Measurements from ENCODE around the gene ATCAY.
"Not testable (repeated sequence)": the region's sequence is repeated elsewhere in the genome, so short reads cannot be mapped to it uniquely, and the experiment has no call there.

ATCAY gene

DNA sequence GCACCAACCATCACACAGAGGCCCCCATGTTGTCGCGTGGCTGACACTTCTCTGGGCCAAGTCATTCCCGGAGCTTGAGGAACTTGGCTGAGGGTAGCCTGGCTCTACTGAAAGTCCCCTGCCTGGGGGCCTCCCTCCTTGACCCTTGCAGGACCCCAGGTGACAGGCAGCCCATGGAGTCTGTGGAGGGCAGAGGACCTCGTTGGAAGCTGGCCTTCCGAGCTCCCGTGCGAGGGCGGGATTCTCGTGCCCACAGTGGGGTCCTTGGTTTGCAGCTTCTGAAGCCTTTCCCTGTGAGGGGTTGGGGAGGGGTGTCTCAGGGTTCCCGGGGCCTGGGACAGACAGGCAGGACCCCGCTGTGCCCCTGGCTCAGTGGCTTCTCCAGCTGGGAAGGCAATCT lies 68.8 kb downstream of the ATCAY start:
- DNase-seq (ENCODE audit: low read depth) = no peak

DNA sequence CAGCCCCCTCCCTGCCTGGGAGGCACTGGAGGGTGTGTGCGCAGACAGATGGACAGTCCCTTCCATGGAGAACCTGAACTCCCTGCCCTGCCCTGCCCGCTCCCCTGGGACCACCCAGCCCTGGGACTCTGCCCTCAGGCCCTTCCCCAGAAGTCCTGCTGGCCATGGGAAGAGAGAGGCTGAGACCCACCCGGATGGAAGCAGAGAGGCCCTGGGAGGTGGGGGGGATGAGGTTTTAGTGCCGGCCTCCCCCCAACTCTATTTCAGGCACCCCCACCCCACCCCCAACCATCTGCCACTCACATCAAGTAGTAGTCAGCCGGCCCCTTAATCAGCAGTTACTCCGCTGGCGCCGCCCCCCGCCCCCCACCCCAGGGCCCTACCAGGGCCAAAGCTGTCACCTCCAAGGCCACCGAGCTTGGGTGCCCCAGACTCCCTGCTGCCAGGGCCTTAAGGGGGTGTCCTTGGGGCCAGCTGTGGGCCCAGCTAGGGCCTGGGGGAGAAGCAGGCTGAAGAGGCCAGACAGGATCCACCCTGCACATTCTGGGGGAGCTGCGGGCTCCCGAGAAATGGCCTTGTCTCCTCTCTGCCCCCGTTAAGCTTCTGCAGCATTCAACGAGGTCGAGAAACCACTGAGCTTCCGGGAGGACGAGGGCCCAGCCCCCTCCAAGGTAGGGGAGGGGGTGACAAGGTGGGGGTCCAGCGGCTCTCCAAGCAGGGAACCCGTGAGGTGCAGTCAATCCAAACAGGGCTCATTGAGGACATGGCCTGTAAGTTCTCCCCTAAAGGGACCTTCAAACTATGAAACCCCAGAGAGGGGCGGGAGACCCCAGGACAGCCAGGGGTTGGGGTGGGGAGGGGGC lies 69.7 kb downstream of the ATCAY start:
- DNase-seq (ENCODE audit: low read depth) = peak; percentile 64

DNA sequence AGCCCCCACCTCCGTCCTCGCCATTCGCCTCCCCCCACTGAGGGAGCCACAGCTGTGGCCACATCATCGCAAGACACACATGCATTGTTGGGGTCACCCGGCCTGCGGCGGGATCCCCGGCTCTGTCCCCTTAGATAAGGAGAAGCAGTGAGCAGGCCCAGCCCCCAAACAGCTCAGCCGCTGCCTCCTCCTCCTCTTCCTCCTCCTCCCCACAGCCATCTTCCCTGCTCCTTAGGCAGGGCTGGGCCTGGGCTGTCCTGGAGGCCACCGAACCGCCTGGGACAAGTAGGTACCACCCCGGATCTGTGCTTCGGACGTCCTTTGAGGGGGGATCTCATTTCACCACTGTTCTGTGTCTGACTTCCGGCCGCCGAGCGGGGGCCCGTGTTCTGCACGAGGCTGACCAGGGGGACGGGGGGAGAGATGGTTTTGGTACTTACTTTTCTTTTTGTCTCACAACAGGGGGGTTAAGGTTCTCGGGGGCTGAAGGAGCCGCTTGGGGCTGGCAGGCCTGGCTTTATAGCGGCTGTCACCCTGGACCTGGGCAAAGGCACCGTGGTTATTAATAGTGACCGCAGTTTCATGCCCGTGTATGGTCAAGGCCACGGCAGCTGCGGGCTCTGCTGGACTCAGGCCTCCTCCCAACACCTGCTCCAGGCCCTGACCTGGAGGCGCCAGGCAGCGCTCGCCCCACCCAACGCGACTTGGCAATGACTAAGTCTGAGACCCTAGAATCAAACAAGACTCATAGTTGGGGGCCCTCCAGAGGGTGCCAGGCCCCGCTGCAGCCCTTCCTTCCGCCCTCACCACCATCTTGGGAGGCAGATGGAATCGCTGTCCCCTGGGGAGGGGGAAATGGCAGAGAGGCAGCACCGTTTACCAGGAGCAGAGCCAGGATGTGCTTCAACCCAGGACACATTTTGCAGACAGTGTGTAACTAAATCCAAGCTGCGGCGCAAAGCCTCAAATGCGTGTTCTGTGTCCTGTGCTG lies 70.7 kb downstream of the ATCAY start:
- peak; percentile 92 for DNase-seq (ENCODE audit: low read depth)

DNA sequence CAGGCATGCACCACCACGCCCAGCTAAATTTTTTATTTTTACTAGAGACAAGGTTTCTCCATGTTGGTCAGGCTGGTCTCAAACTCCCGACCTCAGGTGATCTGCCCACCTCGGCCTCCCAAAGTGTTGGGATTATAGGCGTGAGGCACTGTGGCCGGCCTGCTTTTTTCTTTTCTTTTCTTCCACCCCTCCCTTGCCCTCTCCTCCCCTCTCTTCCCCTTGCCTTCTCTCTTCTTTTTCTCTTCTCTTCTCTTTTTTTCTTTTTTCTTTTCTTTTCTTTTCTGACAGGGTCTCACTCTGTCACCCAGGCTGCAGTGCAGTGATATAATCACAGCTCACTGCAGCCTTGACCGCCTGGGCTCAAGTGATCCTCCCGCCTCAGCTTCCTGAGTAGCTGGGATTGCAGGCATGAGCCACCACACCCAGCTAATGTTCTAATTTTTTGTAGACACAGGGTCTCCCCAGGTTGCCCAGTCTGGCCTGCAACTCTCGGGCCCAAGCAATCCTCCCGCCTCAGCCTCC lies 72.3 kb downstream of the ATCAY start:
- DNase-seq (ENCODE audit: low read depth) = not testable (repeated sequence)

DNA sequence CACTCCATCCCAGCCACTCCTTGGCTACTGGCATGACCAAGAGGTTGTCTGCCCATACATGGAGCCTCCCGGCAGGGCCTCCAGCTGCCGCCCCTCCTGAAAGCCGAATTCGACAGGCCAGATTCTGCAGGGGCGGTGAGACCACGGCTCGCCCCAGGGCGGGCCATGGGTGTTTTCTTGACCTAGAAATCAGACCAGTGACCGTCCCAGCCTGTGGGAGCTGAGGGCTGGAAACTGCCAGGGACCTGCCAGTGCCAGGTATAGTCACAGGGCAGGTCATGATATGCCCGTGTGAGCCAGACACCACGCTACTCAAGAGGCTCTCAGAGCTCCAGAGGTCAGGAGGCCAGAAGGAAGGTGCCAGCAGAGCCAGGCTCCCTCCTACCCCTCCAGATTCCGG lies 73.6 kb downstream of the ATCAY start:
- no peak for DNase-seq (ENCODE audit: low read depth)

DNA sequence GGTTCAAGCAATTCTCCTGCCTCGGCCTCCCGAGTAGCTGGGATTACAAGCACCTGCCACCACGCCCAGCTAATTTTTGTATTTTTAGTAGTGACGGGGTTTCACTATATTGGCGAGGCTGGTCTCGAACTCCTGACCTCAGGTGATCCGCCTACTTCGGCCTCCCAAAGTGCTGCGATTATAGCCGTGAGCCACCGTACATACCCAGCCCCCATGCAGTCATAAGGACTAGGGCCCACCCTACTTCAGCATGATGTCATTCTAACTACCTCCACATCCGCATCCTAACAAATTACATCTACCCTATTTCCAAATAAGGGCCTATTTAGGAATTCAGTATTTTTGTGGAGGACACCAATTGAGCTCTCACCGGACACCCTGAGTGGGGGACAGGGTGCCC lies 74.8 kb downstream of the ATCAY start:
- not testable (repeated sequence) for DNase-seq (ENCODE audit: low read depth)

DNA sequence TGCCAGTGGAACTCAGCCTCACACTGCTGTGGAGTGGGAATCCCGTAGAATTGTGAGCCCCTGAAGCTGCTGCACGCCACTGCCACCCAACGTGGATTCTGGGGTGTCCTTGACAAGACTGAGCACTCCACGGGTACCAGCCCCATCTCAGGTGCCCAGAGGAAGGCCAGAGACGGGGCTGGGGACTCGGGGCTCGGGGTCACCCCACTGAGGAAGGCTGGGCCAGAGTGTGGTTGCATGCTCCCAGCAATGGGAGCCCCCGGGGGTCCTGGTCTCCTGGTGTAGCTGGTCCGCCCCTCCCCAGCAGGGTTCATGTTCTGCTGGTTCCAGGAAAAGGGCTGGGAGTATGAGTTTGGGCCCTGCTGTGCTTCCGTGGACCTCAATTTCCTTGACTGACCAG lies 75.2 kb downstream of the ATCAY start:
- no peak for DNase-seq (ENCODE audit: low read depth)

DNA sequence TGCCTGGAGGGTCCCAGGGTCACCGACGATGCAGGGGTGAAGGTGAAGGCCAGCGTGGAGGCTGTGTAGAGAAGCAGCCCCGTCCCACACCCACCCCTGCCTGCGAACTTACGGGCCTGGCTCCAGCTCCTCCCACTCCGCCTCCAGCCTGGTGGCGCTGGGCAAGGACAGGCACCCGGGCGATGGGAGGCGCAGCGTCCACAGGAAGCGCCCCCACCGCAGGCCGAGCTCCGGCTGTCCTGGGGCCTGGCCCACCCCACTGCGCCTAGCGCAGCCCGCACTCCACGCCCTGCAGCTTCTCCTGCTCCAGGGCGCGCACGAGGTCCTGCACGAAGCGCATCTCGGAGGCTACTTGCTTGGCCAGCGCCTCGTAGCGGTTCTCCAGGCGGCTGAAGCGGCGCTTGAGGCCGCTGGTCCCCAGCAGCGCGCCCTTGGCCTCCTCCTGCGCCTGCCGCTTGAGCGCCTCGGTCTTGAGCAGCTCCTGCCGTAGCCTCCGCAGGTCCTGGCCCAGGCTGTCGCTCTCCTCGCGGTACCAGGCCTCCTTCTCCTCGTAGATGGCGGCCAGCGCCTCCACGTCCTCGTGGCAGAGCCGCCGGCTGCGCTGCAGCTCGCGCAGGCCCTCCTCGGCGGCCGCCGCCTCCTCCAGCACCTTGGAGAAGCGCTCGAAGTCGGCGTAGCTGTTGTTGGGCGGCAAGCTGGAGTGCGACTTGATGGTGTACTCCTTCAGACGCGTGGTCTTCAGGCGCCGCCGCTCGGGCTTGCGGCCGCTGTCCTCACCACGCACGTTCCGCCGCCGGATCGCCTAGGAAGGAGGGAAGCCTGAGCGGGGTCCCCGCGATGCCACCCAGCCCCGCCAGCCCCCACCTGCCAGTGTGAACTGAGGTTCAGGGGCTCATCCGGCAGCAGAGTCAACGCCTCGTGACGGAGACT lies 78.6 kb downstream of the ATCAY start:
- no peak for DNase-seq (ENCODE audit: low read depth)

DNA sequence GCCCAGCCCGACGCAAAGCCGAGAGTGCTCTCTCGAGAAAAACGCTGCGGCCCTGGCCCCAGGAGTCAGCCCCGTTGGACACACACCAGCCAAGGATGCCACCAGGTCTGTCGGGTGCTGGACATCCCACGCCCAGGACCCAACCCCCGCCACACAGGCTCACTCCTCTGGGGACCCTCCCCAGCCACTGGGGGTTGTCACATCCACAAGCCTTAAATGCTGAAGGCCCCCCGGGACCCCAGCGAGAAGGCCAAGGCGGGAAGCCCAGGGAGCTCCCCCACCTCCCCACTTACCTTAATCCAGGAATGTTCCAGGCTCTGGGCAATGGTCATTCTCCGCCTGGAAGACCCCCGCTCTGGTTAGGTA lies 79.3 kb downstream of the ATCAY start:
- DNase-seq (ENCODE audit: low read depth) = no peak

DNA sequence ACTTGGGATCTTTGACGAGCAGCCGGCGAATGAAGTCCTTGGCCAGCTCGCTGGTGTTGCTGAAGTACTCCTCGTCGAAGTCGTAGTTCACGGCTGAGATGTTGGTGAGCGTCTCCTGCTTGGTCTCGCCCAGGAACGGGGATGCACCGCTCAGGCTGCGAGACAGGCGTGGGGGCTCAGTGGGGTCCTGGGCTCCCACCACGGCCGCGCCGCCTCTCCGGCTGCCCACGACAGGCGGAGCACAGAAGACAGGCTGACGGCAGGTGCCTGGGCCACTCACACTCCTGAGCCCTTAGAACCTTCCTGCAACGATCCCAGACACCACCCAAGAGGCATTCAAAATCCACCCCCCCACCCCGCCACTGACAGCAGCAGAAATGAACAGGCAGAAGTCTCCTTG lies 80.5 kb downstream of the ATCAY start:
- DNase-seq (ENCODE audit: low read depth) = no peak

DNA sequence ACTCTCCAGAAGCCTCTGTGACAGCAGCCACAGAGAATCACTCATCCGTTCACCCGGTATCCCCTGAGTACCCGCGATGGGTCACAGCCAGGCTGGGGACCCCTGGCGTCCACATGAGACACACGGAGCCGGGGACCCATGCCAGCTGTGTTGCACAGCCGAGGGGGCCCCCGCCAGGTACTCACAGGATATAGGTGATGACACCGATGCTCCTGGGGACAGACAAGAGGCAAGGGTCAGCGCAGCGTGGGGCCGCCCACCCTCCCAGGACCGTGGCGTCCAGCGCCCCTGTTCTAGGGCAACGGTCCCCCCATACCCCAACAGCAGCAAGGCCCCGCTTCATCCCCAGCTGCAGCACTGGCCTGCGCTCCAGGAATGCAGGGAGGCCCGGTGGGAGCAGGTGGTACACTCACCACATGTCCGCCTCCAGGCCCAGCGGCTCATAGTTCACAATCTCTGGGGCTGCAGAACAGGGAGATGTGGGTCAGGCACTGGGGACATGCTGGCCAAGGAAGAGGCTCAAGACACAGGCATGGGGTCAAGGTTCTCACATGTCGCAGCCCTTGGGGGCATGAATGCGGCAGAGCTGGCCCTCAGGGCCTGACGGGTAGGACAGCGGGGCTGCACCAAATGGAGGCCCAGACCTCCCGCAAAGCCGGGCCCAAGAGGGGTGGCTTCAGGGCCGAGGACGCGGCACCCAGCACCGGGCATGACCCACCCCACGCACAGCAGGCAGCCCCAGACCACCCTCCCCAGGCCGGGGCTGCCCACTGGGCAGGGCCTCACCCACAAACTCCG lies 83.2 kb downstream of the ATCAY start:
- no peak for DNase-seq (ENCODE audit: low read depth)

DNA sequence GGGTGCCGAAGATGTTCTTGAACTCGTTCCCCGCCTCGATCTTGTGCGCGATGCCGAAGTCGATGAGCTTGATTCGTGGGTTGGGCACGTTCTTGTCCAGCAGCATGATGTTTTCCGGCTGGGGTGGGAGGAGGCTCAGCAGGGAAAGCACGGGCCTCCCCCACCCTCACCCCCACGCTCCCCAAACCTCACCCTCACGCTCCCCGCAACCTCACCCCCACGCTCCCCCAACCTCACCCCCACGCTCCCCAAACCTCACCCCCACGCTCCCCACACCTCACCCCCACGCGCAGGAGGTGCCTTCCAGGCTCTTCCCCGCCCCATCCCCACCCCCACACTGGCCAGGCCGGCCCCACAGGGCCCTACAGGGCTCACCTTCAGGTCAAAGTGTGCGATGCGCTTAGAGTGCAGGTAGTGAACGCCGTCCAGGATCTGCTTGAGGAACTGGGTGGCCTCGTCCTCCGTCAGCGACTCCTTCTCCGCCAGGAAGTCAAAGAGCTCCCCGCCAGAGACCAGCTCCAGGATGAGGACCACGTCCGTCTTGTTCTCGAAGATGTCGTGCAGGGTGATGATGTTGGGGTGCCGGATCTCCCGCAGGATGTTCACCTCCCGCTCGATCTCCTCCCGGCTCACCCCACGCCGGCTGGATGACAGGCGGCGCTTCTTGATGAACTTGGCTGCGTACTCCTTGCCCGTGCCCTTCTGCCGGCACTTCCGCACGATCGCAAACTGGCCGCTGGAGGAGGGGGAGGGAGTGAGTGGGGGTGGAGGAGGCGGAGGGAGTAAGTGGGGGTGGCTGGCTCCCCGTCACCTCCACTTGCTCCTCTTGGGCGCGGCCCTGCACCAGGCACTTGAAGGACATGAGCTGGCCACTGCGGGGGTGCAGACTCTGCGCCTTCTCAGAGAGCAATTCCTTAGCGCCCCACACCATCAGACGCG lies 84.0 kb downstream of the ATCAY start:
- no peak for DNase-seq (ENCODE audit: low read depth)

DNA sequence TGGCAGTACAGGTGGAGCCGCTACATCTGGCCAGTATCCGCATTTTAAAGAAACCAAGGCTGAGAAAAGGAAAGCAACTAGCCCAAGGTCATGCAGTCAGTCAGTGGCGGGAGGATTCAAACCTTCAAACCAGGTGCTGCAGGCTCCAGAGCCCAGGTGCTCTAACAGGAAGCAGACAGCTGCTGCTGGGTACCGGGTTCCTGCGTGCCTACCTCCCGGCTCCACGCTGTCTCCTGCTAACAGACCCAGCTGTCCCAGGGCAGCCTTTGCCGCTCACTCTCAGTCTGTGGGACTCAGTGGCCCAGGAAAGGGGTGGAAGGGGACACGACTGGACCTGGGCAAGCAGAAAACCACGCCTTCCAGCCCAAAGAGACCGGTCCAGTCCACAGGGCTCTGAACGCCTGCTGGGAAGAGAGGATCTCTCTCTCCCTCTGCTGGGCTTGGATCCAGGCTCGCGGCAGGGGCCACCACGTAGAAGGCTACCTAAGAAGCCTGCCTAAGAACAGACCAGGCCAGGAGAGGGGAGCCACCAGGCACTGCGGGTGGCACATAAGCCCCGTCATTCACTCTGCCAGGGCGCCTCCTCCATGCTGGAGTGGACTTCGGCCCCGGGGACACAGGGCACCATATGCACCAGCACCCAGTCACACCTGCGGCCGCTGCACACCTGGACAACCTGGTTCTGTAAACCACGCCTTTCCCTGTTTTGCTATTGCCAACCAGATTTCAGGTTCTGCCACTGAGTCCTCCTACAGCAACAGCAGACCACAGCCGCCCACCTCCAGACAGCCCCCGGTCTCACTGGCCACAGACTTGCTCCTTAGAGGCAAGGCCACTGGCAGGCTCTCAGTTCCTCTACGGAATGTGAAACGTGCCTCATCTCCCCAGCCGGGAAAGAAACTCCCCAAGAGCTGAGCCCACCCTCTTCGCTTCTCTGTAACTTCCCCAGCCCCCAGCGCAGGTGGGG lies 85.8 kb downstream of the ATCAY start:
- no peak for DNase-seq (ENCODE audit: low read depth)

DNA sequence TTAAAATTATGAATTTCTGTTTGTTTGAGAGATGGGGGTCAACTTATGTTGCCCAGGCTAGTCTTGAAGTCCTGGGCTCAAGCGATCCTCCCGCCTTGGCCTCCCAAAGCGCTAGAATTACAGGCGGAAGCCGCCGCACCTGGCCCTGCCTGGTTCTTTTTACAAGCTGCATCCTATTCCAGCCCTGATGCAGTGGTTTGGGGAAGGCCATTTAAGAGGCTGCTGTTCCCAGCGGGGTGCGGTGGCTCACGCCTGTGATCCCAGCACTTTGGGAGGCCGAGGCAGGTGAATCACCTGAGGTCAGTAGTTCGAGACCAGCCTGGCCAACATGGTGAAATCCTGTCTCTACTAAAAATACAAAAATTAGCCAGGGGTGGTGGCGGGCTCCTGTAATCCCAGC lies 87.5 kb downstream of the ATCAY start:
- DNase-seq (ENCODE audit: low read depth) = not testable (repeated sequence)

DNA sequence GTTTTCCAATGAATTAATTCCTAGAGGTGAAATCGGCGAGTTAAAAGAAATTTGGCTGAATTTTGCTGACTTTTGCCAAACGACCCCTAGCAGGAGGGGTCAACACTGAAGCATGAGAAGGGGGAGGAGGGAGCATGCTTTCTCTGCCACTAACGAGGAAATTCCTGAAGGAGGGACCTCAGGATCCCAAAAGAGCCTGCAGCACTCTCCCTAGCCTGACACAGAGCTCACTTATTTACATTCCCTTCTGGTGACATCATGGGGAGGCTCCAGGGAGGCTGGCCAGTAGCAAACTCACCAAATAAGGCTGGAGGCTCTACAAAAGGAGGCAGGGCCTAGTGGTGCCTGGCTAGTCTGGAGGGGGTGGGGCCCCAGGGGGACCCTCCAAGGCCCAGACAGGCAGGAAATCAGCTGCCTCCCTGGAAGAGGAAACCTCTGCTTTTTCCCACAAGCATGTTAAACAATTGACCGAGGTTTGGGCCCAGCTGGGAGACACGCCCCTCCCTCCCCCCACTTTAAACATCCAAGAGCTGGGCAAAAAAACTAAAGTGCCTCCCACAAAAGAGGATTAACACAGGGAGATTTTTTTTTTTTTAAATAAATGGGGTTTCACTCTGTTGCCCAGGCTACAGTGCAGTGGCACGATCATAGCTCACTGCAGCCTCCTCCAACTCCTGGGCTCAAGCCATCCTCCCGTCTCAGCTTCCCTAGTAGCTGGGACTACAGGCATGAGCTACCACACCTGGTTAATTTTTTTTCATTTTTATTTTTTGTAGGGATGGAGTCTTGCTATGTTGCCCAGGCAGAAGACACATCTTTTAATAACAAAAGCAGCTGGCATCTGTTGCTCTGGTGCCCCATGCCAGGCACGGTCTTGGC lies 88.3 kb downstream of the ATCAY start:
- no peak for DNase-seq (ENCODE audit: low read depth)

DNA sequence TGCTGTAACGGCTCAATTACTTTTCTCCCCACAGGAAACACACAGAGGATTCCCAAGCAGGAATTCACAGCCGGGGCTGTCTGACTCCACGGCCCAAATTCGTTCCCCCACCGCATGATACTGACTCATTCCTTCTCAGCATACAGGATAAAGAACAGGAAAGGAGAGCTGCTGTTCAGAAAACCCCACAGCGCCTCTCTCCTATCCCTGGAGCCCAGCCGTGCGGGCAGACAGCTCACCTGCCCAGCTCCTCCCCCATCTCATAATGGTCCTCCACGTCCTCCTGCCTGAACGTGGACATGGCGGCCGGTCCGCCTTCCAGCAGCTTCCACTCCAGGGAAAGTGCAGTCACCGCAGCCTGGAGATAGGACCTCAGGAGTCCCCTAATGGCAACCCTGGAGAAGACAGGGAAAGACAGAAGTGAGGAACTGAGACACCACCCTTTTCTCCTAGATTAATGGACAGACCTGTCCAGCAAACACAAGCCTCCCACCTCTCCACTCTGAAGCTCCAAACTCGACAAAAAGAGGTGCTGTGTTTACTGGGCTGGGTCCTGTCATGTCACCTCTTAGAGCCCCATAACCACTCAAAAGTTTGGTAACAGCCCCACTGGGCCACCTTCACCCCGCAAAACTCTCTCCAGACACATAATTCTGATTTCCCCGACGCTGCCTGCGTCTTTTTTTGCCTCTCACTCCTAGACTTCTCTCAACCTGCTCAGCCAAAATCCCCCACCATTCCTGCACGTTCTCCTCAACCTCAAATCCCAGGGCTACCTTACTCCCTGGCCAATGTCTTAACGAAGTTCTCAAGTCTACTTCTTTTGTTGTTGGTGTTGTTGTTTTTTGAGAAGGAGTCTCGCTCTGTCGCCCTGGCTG lies 89.2 kb downstream of the ATCAY start:
- no peak for DNase-seq (ENCODE audit: low read depth)
